Measurements from ENCODE around the gene JOSD1. TPM values are rescaled to one million over a fixed set of nuclear protein-coding genes. Genes with fewer than 3 reads are reported as not detected.

JOSD1 gene
- 84.9 and 86.9 TPM in 2 replicates for total RNA-seq (2022)
- percentile 90 among the genes with signal in this experiment for Bru-seq, nascent RNA
- BruChase-seq, experiment 1, labeled RNA remaining after a 6-hour chase, result percentile 98 among the genes with signal in this experiment
- percentile 96 among the genes with signal in this experiment for BruChase-seq, experiment 2, labeled RNA remaining after a 2-hour chase
- long read RNA-seq, transcript JOSD1-201 (4 exons, 3,648 nt), result major isoform, 8 of 41 reads
- long read RNA-seq, partial matches to known transcripts, result 0 of 41 reads
- long read RNA-seq, other reads (novel, unspliced or antisense), result 30 of 41 reads

GRCh38 chr22:38700789-38701628 lies at the start of gene JOSD1:
TSS of gene JOSD1 (minus strand) at chr22:38700943. CDS start at chr22:38699987, 956 bp downstream.
- peak within 1 kb of the TSS; percentile 79 for H3K4me3 Mint-ChIP-seq (ENCODE audit: unreplicated experiment)

GRCh38 chr22:38750104-38750503 lies 49.4 kb upstream of the JOSD1 start:
- ChIA-PET POLR2A (no interaction called here), CTCF (no interaction called here)
- intact Hi-C loops (cut with micrococcal nuclease), result no loop called here
- Mint-ChIP-seq H3K27me3 (ENCODE audit: insufficient read depth, unreplicated experiment) (no peaks in the 10 kb centered on the region), H3K4me3 (ENCODE audit: unreplicated experiment) (no peak overlapping the region), H3K27ac (ENCODE audit: low read depth, unreplicated experiment) (no peak overlapping the region), H3K36me3 (ENCODE audit: insufficient read depth, unreplicated experiment) (peaks cover 72% of the 10 kb centered on the region), H3K4me1 (ENCODE audit: insufficient read depth, unreplicated experiment) (peaks cover 16% of the 10 kb centered on the region), H3K9me3 (ENCODE audit: unreplicated experiment) (no peaks in the 10 kb centered on the region)
- TF ChIP-seq, protein P1, sequence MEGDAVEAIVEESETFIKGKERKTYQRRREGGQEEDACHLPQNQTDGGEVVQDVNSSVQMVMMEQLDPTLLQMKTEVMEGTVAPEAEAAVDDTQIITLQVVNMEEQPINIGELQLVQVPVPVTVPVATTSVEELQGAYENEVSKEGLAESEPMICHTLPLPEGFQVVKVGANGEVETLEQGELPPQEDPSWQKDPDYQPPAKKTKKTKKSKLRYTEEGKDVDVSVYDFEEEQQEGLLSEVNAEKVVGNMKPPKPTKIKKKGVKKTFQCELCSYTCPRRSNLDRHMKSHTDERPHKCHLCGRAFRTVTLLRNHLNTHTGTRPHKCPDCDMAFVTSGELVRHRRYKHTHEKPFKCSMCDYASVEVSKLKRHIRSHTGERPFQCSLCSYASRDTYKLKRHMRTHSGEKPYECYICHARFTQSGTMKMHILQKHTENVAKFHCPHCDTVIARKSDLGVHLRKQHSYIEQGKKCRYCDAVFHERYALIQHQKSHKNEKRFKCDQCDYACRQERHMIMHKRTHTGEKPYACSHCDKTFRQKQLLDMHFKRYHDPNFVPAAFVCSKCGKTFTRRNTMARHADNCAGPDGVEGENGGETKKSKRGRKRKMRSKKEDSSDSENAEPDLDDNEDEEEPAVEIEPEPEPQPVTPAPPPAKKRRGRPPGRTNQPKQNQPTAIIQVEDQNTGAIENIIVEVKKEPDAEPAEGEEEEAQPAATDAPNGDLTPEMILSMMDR (IDR thresholded peaks at IDR 0.05; ENCODE audit: unreplicated experiment), result no peak
- BruUV-seq (replicated peaks), result no TSS peak
- DNase-seq (ENCODE audit: unreplicated experiment), result no peak

More at GRCh38 chr22:38700789-38701628, at the start of gene JOSD1:
- peaks cover 27% of the 10 kb centered on the region for H3K4me1 Mint-ChIP-seq (ENCODE audit: insufficient read depth, unreplicated experiment)
- BruUV-seq (replicated peaks), result TSS peak; percentile 82
- ChIA-PET CTCF (interaction anchor here (0.5 to 4.9 kb wide), 2 partner anchors 18 to 199 kb away, joined by 3 to 40 read pairs; partner anchors contain the start of gene TOMM22), POLR2A (interaction anchor here (0.7 to 8.7 kb wide), 6 partner anchors 6 to 48 kb away, joined by 3 to 223 read pairs (median 12); partner anchors contain the start of genes CBY1, FAM227A, GTPBP1 and TOMM22)
- intact Hi-C loops (cut with micrococcal nuclease), result no loop called here
- no peaks in the 10 kb centered on the region for H3K27me3 Mint-ChIP-seq (ENCODE audit: insufficient read depth, unreplicated experiment)
- peak within 1 kb of the TSS; percentile 85 for H3K27ac Mint-ChIP-seq (ENCODE audit: low read depth, unreplicated experiment)
- H3K36me3 Mint-ChIP-seq (ENCODE audit: insufficient read depth, unreplicated experiment), result peaks cover 9% of the 10 kb centered on the region
- DNase-seq (ENCODE audit: unreplicated experiment), result peak; percentile 92
- TF ChIP-seq, protein P1 (IDR thresholded peaks at IDR 0.05; ENCODE audit: unreplicated experiment), result no peak
- H3K9me3 Mint-ChIP-seq (ENCODE audit: unreplicated experiment), result no peaks in the 10 kb centered on the region

DNA sequence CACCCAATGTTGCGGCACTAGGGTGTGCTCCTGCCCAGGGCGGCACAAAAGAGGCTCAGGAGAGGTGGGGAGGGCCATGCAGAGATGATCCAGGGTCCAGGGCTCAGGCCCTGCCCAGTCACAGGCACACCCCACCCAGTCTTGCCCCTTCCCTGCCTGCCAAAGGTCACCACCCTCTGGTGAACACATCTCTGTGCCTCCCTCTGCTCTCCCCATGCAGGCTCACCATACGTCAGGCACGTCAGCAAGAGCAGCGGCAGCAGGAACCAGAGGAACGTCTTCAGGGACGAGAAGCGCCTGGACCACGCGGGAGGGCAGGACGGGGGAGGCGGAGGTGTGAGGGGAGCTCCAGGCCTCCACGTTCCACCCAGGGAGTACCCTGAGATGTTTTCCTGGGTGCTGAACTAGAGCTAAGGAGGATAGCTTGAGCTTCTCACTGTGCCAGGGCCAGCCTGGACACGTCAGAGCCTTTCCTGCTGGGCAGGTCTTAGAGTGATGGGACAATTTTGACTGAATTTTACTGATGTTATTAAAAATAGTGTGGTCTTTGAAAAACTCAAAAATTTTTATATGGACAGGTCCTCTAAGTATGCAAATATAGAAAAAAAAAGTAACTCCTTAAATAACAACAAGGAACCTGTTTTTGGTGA lies 47.9 kb upstream of the JOSD1 start:
- BruUV-seq (replicated peaks), result no TSS peak
- H3K4me3 Mint-ChIP-seq (ENCODE audit: unreplicated experiment), result no peak overlapping the region

More for the DNA sequence above, 47.9 kb upstream of the JOSD1 start:
- intact Hi-C loops (cut with micrococcal nuclease), result no loop called here
- peaks cover 81% of the 10 kb centered on the region for H3K36me3 Mint-ChIP-seq (ENCODE audit: insufficient read depth, unreplicated experiment)
- no peak for DNase-seq (ENCODE audit: unreplicated experiment)
- ChIA-PET POLR2A (interaction anchor here (0.6 to 3.3 kb wide), 2 partner anchors 15 to 29 kb away, joined by 3 to 10 read pairs; no protein-coding TSS in a partner anchor), CTCF (interaction anchor here (1.2 kb wide), 1 partner anchor 15 kb away, joined by 3 read pairs; no protein-coding TSS in a partner anchor)
- H3K27ac Mint-ChIP-seq (ENCODE audit: low read depth, unreplicated experiment), result no peak overlapping the region
- no peaks in the 10 kb centered on the region for H3K27me3 Mint-ChIP-seq (ENCODE audit: insufficient read depth, unreplicated experiment)
- H3K9me3 Mint-ChIP-seq (ENCODE audit: unreplicated experiment), result no peaks in the 10 kb centered on the region
- peaks cover 1% of the 10 kb centered on the region for H3K4me1 Mint-ChIP-seq (ENCODE audit: insufficient read depth, unreplicated experiment)
- TF ChIP-seq, protein P1 (IDR thresholded peaks at IDR 0.05; ENCODE audit: unreplicated experiment), result no peak

Data from MCF 10A (cell line).